Stimulated activated naive CD8-positive, alpha-beta T cell treated with anti-CD3 and anti-CD28 coated beads, Interleukin-15, amount 100 ng/mL, for 72 hours (primary cell): Measurements from ENCODE around the gene GASK1A.

Experiments used
- ATAC-seq: fragments of 150-1000 bp; cut with Tn5 transposase; 2 replicates; pipeline ENCODE4 v1.10.0; 2021; ENCODE audit warnings: mild to moderate bottlenecking, moderate library complexity
- DNase-seq, 2 donors: peaks; one replicate each; pipeline ENCODE4 v3.0.0; 2021 to 2022
- H3K27ac Mint-ChIP-seq, 2 donors: one replicate each; pipeline ENCODE4 v1.8.0; 2022; ENCODE audit warnings: mild to moderate bottlenecking in 2 of 2, mixed read lengths in 2 of 2, moderate library complexity in 2 of 2
- H3K27me3 Mint-ChIP-seq: one replicate; pipeline ENCODE4 v1.8.0; 2022; ENCODE audit warnings: mixed read lengths
- H3K4me1 Mint-ChIP-seq: one replicate; pipeline ENCODE4 v1.8.0; 2022; ENCODE audit warnings: mild to moderate bottlenecking, mixed read lengths
- H3K4me3 Mint-ChIP-seq, 2 donors: one replicate each; pipeline ENCODE4 v1.8.0; 2022; ENCODE audit warnings: mild to moderate bottlenecking in 2 of 2, mixed read lengths in 2 of 2, moderate library complexity in 1 of 2
- H3K9me3 Mint-ChIP-seq, 2 donors: one replicate each; pipeline ENCODE4 v1.8.0; 2022; ENCODE audit warnings: mixed read lengths in 2 of 2

Gene GASK1A

DNA sequence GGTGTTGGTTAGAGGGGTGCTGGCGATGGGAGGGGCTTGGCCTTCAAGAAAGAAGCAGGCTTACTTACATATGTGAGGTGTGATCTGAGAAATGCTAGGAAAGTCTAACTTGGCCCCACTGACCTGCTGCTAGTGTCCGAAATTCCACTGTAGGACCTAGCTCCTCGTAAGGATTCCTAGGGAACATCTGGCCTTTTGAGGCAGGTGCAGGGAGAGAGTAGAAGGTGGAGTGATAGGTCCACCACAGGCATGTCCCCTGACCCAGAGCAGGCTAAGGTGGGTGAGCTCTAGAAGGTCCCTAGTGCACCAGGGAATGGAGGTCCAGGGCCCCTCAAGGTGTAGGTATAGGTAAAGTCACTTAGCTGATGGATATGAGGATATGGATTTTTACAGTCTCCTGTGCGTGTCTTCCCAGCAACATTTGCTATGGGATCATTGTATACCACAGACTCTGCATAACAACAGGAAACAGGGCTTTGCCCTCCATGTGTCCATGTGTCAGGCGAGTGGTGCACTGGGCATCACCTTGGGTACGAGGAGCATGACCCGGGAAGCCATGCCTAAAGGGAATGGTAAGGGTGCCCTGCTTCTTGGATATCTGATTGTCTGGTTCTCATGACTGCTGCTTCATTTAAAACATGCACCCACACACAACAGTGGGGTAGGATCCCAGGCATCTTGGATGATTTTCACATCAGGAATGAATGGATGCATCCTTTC lies 94.2 kb downstream of the GASK1A start:
- no peak overlapping the region for H3K4me3 Mint-ChIP-seq
- no peak for ATAC-seq
- no peaks in the 10 kb centered on the region for H3K4me1 Mint-ChIP-seq
- no peaks in the 10 kb centered on the region for H3K9me3 Mint-ChIP-seq
- H3K27ac Mint-ChIP-seq, result no peak overlapping the region
- no peak for DNase-seq
- H3K27me3 Mint-ChIP-seq, result no peaks in the 10 kb centered on the region

DNA sequence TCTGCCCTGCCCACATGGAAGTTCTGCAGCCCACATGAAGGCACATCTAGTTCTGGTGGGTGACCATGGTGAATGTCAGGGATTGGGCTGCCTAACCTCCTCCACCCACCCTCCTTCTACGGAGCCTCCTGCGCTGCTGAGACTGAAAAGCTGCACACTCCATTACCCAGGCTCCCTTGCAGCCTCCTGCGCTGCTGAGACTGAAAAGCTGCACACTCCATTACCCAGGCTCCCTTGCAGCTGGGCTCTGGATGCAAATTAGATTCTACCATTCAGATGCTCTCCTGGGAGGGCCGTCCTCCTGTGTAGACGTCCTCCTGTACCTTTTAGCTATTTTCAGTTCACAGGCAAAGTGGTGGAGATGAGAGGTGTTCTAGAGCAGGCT lies 94.7 kb downstream of the GASK1A start:
- Mint-ChIP-seq H3K4me3 (no peak overlapping the region), H3K9me3 (no peaks in the 10 kb centered on the region), H3K4me1 (no peaks in the 10 kb centered on the region), H3K27me3 (no peaks in the 10 kb centered on the region), H3K27ac (no peak overlapping the region)
- DNase-seq (no peak), ATAC-seq (no peak)

DNA sequence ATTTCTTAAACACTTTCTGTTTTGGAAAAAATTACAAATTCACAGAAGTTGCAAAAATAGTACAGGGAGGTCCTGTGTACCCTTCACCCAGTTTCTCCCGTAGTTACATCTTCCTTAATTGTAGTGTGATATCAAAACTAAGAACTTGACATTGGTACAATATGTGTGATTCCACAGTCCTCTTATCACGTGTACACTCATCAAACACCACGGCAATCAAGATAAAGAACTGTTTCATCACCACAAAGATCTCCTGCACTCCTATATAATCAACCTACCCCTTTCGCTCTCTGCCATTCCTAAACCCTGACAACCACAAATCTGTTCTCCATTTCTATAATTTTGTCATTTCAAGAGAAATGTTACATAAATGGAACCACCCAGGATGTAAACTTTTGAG lies 95.4 kb downstream of the GASK1A start:
- ATAC-seq, result no peak
- no peaks in the 10 kb centered on the region for H3K27me3 Mint-ChIP-seq
- DNase-seq, result no peak
- H3K9me3 Mint-ChIP-seq, result no peaks in the 10 kb centered on the region
- H3K27ac Mint-ChIP-seq, result no peak overlapping the region
- H3K4me1 Mint-ChIP-seq, result no peaks in the 10 kb centered on the region
- no peak overlapping the region for H3K4me3 Mint-ChIP-seq

DNA sequence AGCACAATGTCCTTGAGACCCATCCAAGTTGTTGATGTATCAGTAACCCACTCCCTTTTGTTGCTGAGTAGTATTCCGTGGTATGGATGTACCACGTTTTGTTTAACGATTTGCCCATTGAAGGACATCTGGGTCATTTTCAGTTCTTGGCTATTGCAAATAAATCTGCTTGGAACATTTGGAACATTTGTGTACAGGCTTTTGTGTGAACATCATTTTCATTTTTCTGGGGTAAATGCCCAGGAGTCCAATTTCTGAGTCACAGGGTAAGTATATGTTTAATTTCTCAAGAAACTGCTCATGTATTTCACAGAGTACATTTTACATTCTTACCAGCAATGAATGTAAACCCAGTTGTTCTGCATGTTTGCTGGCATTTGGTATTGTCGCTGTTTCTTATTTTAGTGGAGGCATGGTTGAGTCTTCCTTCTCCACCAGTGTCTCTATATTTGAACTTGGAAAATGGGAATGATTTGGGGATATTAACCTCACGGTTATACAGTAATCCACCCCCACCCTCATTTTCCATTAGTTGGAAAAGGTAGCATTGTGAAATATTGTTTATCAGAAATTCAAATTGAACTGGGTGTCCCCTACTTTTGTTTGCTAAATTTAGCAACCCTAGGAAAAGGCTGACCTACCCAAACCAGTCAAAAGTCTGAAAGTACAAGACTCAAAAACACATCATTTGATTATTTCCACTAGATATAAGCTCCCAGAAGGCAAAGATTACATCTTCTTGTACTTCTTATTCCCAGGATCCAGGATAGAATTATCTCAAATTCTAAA lies 96.0 kb downstream of the GASK1A start:
- Mint-ChIP-seq H3K27ac (no peak overlapping the region), H3K9me3 (peaks cover 0 to 4% of the 10 kb centered on the region in 2 donors), H3K27me3 (no peaks in the 10 kb centered on the region), H3K4me1 (no peaks in the 10 kb centered on the region), H3K4me3 (no peak overlapping the region)
- DNase-seq (no peak), ATAC-seq (no peak)

DNA sequence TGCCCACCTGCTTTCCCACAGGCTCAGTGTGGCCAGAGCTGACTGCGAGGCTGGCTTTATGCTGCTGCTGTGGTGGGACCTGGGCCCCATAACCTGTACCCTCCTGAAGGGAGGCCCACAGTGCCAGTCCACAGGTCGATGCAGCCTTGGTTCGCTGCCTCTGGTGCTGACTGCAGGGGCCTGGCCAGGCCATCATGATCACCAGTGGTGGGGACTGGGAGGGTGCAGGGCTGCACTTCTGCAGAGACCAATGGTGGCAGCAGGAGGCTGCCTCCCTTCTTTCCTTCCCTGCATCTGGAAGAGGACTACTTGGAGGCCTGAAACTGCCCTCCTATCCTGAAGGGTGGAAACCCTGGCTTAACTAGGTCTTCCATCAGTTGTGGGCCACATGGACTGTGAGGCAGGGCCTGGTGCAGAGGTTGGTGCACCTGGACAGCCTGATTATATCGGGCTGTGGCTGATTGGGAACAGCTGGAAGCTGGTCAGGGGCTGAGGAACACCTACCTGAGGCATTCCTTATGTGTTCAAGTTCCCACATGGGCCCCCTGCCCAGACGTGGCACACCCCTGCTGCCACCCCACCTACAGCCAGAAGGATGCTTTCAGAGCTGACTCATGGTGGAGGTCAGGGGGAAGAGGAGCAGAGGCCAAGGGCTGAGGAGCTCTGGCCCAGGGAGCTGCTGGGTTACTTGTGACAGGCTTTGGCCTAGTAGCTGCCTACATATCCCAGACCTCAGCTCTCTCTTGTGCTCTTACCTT lies 97.0 kb downstream of the GASK1A start:
- Mint-ChIP-seq H3K27me3 (no peaks in the 10 kb centered on the region), H3K9me3 (peaks cover 0 to 14% of the 10 kb centered on the region in 2 donors), H3K27ac (no peak overlapping the region), H3K4me1 (no peaks in the 10 kb centered on the region), H3K4me3 (no peak overlapping the region)
- peak; percentile 23 for ATAC-seq
- DNase-seq, result no peak

DNA sequence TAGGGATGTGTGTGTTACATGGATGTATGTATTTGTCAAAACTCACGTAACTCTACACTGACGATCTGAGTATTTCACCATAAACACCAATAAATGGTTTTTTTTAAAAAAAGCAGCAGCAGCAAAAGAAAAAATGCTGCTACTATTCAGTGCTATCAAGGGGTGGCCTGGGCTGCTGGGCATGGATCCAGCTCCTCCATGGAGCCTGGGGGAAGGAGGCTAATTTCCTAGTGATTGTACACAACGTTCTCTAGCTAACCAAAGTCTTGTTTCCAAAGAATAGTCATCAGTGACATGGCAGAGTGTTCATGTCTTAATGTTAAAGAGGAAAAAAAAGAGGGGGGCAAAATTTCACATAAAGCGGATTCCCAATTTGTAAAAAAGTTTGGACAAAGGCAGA lies 97.7 kb downstream of the GASK1A start:
- H3K27ac Mint-ChIP-seq, result no peak overlapping the region
- H3K27me3 Mint-ChIP-seq, result no peaks in the 10 kb centered on the region
- no peak overlapping the region for H3K4me3 Mint-ChIP-seq
- DNase-seq, result no peak
- ATAC-seq, result no peak
- H3K4me1 Mint-ChIP-seq, result no peaks in the 10 kb centered on the region
- H3K9me3 Mint-ChIP-seq, result peaks cover 0 to 17% of the 10 kb centered on the region in 2 donors

DNA sequence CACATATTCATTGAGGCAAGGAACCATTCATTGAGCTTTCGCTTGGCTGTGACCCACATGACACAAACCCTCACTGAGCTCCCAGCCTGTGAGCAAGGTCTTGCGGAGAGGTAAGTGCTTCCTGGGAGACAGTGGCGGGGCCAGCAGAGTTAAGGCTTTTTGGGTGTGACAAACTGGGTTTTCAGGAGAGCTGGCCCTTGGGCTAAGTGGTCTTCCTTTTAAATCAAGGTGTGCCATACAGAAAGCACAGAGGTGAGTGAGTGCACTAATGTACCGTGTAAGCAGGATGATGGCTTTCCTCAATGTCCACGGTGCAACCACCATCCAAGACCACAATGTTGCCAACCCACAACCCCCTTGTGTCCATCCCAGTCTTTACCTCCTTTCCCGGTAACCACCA lies 98.2 kb downstream of the GASK1A start:
- H3K4me3 Mint-ChIP-seq, result no peak overlapping the region
- no peak overlapping the region for H3K27ac Mint-ChIP-seq
- no peaks in the 10 kb centered on the region for H3K4me1 Mint-ChIP-seq

DNA sequence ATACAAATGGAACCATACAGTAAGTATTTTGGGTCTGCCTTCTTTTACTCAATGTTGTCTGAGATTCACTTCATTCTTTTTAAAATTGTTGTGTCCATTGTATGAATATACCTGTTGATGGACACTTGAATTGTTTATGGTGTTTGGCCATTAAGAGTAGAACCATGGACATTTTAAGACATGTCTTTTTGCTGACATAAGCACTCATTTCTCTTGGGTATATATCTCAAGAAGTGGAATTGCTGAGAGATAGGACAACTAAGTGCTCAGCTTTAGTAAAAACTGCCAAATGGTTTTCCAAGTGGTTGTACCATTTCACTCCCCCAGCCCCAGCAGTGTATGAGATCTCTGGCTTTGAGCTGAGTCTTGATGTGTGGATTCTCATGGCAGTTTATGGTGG lies 98.6 kb downstream of the GASK1A start:
- Mint-ChIP-seq H3K4me3 (no peak overlapping the region), H3K27ac (no peak overlapping the region), H3K4me1 (no peaks in the 10 kb centered on the region), H3K27me3 (no peaks in the 10 kb centered on the region), H3K9me3 (peaks cover 0 to 21% of the 10 kb centered on the region in 2 donors)
- ATAC-seq, result no peak
- DNase-seq, result no peak

More for the DNA sequence above, 98.2 kb downstream of the GASK1A start:
- Mint-ChIP-seq H3K27me3 (no peaks in the 10 kb centered on the region), H3K9me3 (peaks cover 0 to 17% of the 10 kb centered on the region in 2 donors)
- ATAC-seq, result no peak
- DNase-seq, result no peak

DNA sequence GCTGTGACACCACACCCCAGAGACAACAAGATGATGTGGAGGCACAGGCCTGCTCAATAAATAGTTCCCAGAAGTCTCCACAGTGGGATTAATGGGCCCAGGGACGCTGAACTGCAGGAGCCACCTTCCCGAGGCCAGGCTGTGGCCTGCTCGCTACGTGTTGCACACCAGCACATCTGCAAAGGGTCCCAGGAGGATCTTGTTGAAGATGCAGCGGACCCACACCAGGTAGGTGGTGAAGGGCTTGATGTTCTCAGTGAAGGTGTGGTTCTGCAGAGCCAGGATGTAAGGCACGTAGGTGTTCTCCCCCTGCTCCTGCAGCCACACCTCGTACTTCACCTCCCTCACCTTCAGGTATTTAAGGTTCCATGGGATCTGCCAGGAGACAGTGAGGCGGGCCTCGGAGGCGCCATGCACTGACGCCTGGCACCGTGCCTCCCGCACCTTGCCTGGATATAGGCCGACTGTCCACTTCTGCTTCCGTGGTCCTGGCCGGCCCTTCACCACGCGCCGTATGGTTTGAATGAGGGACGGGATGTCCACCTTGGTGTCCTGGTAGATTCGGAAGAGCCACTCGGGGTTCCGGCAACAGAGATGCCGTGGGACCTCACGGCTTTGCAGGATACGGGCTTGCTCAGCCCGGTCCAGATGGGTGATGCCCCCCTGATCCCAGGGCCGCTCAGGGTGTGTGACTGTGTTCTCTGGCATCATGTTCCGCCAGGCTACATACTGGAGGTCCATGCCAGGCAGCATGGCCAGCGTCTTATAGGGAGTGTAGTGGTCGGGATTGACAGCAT lies 100.6 kb downstream of the GASK1A start:
- no peak for ATAC-seq
- H3K9me3 Mint-ChIP-seq, result peaks cover 6 to 41% of the 10 kb centered on the region in 2 donors
- no peak for DNase-seq
- H3K4me3 Mint-ChIP-seq, result no peak overlapping the region
- no peaks in the 10 kb centered on the region for H3K27me3 Mint-ChIP-seq
- no peaks in the 10 kb centered on the region for H3K4me1 Mint-ChIP-seq
- H3K27ac Mint-ChIP-seq, result no peak overlapping the region

DNA sequence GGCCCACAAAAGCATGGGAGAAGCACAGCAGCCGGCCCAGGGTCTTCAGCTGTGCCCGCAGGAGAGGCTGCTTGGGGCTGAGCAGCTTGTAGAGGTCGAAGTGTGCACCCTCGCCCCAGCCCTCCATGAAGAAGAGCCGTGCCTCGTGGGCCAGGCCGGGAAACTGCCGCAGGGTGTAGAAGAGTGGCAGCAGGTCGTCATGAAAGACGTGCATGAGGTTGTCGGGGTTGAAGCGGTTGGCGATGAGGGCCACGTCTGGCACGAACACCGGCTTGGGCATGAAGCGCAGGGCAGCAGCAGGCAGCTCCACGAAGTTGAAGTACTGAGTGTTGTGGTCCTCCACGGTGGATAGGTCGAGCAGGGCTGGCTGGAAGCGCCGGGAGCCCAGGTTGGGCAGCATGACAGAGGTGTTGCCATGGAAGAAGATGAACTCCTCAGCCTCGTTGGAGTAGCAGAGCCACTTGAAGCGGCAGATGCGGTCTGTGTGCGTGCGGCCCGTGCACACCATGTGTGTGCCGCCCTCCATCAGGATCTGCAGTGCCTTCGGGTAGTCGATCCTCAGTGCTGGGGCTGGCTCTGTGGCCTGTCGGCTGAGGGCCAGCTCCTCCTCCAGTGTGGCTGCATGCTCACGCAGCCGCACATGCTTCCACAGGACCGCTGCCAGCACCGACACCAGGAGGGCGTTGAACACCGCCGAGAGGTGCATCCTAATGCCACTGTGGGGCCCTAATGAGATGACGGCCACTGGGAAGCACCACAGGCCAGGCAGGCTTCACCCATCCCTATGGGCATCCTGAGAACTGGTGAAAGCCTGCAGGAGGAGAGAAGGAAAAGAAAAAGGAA lies 101.8 kb downstream of the GASK1A start:
- DNase-seq (no peak), ATAC-seq (no peak)
- H3K27me3 Mint-ChIP-seq, result no peaks in the 10 kb centered on the region
- no peaks in the 10 kb centered on the region for H3K4me1 Mint-ChIP-seq
- no peak overlapping the region for H3K4me3 Mint-ChIP-seq
- H3K27ac Mint-ChIP-seq, result peak overlapping the region in 1 of 2 donors; percentile 21
- peaks cover 9 to 48% of the 10 kb centered on the region in 2 donors for H3K9me3 Mint-ChIP-seq

DNA sequence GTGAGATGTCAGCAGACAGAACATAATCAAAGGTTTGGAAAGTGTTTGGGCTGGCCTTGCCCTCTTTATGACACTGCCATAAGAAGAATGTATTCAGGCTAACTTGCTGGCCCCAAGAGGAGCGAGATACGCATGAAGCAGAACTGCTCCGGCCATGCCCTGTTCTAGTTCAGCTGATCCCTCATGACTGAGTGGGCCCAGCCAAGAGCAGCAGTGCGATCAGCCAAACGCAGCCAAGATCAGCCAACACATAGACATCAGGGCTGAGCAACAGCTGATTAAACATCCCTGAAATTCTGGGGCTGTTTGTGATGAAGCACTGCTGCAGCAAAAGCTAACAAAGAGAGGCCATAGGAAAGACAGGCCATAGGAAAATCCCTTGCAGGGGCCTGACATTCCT lies 102.7 kb downstream of the GASK1A start:
- DNase-seq (no peak), ATAC-seq (no peak)
- H3K9me3 Mint-ChIP-seq, result peaks cover 9 to 48% of the 10 kb centered on the region in 2 donors
- peaks cover 3% of the 10 kb centered on the region for H3K4me1 Mint-ChIP-seq
- no peak overlapping the region for H3K4me3 Mint-ChIP-seq
- H3K27me3 Mint-ChIP-seq, result no peaks in the 10 kb centered on the region
- H3K27ac Mint-ChIP-seq, result no peak overlapping the region

DNA sequence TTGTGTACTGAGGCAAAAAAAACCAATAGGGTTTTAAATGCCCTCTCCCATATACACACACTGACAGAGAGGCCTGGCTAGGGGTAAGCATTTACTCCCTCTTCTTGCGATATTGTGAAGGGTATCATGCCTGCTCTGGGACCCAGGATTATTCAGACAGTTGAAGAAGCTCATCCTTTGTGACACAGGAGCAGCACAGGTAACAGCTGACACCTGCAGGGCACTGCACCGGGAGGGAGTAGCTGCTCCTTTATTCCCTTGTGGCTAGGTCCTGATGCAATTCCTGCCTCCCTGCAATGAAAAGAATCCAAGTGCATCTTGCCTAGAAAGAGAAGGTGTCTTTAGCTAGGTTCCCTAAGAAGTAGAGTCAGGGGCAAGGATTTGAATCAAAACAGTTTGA lies 103.3 kb downstream of the GASK1A start:
- Mint-ChIP-seq H3K27me3 (no peaks in the 10 kb centered on the region), H3K27ac (no peak overlapping the region), H3K4me3 (no peak overlapping the region), H3K4me1 (peaks cover 6% of the 10 kb centered on the region), H3K9me3 (peaks cover 9 to 48% of the 10 kb centered on the region in 2 donors)
- DNase-seq (no peak), ATAC-seq (no peak)

DNA sequence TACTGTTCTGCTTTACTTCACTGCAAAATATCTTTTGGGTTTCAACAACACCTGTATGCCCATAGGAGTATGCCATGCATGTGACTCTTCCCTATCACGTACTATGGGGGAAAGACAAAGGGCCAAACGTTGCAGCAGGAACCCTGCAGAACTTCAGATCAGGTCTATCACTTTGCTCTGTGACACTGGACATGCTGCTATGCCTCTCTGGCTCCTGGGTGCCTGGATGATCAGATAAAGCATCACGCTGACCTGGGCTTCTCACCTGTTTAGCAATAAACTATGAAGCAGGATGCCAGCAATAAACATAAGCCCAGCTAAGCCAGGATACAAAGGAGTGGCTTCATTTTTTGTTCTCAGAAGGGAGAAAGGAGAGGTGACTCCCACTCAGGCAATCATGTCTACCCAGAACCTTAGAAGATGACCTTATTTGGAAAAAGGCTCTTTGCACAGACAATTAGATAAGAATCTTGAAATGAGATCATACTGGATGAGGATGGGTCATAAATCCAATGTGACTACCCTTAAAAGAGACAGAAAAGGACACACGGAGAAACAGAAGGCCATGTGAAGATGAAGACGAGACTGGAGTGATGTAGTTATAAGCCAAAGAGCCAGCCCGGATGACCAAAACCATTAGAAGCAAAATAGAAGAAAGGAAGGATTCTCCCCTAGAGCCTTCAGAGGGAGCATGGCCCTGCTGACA lies 107.5 kb downstream of the GASK1A start:
- no peak for DNase-seq

DNA sequence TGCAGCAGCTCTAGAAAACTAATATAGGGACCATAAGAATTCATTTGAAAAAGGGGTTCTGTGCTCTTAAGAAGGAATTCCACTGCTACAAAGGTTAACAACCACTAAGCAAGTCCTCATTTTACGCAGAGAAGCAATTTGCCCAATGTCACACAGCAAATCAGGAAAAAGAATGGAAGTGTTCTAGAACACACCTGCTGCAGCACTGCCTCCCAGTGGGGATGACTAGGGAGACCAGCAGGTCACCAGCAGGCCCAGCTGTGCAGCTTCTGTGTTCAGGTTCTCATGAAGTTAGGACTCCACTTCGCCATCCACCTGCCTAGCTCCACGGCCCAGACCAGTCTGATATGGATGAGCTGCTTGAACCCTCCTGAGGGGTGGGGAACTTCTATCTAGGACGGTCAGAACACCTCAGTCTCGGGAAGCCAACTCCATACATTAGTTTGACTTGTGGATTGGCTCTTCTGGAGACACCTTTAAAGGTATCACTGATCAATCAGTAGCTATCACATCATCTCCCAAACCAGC lies 108.2 kb downstream of the GASK1A start:
- ATAC-seq, result no peak

More for the DNA sequence above, 107.5 kb downstream of the GASK1A start:
- Mint-ChIP-seq H3K4me1 (peaks cover 6% of the 10 kb centered on the region), H3K27ac (no peak overlapping the region), H3K9me3 (peaks cover 9 to 32% of the 10 kb centered on the region in 2 donors), H3K27me3 (no peaks in the 10 kb centered on the region), H3K4me3 (no peak overlapping the region)
- ATAC-seq, result no peak

More for the DNA sequence above, 108.2 kb downstream of the GASK1A start:
- peaks cover 6% of the 10 kb centered on the region for H3K4me1 Mint-ChIP-seq
- H3K4me3 Mint-ChIP-seq, result no peak overlapping the region
- H3K27me3 Mint-ChIP-seq, result no peaks in the 10 kb centered on the region
- H3K9me3 Mint-ChIP-seq, result peaks cover 9 to 31% of the 10 kb centered on the region in 2 donors
- H3K27ac Mint-ChIP-seq, result no peak overlapping the region
- no peak for DNase-seq
